Large intestine (tissue), 3 donors: ENCODE measurements around the gene COP1. TPM values are rescaled to one million over a fixed set of nuclear protein-coding genes. Genes with fewer than 3 reads are reported as not detected.

Source experiments
- DNase-seq, 2 donors: peaks; one replicate each; pipeline versions ENCODE4 v3.0.0 to v3.0.0-alpha.2; 2013
- H3K27ac ChIP-seq: one replicate; pipeline ENCODE4 v1.5.1; 2013; ENCODE audit warnings: low read length
- H3K27me3 ChIP-seq: 2 replicates; pipeline ENCODE4 v1.6.1; 2013; ENCODE audit warnings: low read length; ENCODE audit not compliant: control insufficient read depth, insufficient read depth
- H3K36me3 ChIP-seq: 2 replicates; pipeline ENCODE4 v1.6.1; 2013; ENCODE audit warnings: low read length; ENCODE audit not compliant: control insufficient read depth, insufficient read depth
- H3K4me1 ChIP-seq: one replicate; pipeline ENCODE4 v1.6.1; 2013; ENCODE audit warnings: low read length; ENCODE audit not compliant: control insufficient read depth, insufficient read depth
- H3K4me3 ChIP-seq: one replicate; pipeline ENCODE4 v1.5.1; 2013; ENCODE audit warnings: low read length
- H3K9me3 ChIP-seq: one replicate; pipeline ENCODE4 v1.6.1; 2013; ENCODE audit warnings: mild to moderate bottlenecking, low read depth, low read length, moderate library complexity; ENCODE audit not compliant: control insufficient read depth
- WGBS: methylation state at CpG from one replicate; pipeline ENCODE4 v1.1.5; 2013; ENCODE audit warnings: low lambda C conversion rate; ENCODE audit not compliant: insufficient coverage; 5-methylcytosine and 5-hydroxymethylcytosine counted together
- polyA plus RNA-seq: library from polyadenylated mRNA; unstranded; fragments of 120-200 nt; gene quantifications from one replicate; pipeline ENCODE4 v1.2.1, GENCODE V29; 2013

The COP1 gene
- polyA plus RNA-seq, 1 donor, result 41.4 TPM

DNA sequence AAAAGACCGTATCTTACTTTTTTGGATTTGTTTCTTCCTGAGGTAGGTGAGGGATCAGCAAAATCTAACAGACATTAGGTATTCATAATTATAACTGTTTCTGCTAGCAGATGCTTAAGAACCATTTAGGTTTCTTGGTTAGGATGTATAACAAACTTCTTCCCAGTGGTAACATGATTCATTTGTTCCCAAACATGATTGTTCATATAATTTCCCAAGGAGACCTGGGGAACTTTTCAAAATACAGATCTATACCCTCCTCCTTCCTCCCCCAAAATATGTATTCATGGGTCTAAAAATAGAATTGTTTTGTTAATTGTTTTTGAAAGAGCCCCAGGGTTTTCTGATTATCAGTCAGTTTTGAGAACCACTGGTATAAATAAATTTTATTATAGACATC is 228.2 kb downstream of the COP1 start:
- no peak overlapping the region for H3K4me3 ChIP-seq
- no peaks in the 10 kb centered on the region for H3K27me3 ChIP-seq
- no peak for DNase-seq
- 100% methylated on average over 1 of the region's 1 CpG for WGBS
- no peaks in the 10 kb centered on the region for H3K4me1 ChIP-seq
- no peak overlapping the region for H3K27ac ChIP-seq
- peaks cover 6% of the 10 kb centered on the region for H3K9me3 ChIP-seq
- peaks cover 18% of the 10 kb centered on the region for H3K36me3 ChIP-seq

DNA sequence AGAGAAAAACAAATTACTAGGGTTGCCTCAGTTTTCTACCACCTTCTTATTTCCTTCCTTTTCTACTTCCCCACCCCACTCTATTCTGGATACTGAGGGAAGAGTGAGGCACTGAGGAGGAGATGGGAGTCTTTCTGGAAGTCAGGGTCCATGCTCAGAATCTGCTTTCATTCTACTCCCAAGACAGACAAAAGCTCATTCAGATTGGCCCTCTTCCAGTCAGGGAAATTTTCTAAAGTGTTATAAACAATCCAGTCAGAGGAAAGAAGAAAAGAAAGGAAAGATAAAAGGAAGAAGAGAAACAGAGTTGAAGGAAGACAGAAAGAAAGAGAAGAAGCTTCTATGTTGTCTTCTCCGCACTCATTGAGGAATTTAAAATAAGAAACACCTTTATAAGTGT is 228.6 kb downstream of the COP1 start:
- 100% methylated on average over 1 of the region's 1 CpG for WGBS
- Histone ChIP-seq H3K27me3 (no peaks in the 10 kb centered on the region), H3K36me3 (peaks cover 14% of the 10 kb centered on the region), H3K27ac (no peak overlapping the region), H3K4me1 (no peaks in the 10 kb centered on the region), H3K4me3 (no peak overlapping the region), H3K9me3 (peaks cover 6% of the 10 kb centered on the region)
- no peak for DNase-seq

DNA sequence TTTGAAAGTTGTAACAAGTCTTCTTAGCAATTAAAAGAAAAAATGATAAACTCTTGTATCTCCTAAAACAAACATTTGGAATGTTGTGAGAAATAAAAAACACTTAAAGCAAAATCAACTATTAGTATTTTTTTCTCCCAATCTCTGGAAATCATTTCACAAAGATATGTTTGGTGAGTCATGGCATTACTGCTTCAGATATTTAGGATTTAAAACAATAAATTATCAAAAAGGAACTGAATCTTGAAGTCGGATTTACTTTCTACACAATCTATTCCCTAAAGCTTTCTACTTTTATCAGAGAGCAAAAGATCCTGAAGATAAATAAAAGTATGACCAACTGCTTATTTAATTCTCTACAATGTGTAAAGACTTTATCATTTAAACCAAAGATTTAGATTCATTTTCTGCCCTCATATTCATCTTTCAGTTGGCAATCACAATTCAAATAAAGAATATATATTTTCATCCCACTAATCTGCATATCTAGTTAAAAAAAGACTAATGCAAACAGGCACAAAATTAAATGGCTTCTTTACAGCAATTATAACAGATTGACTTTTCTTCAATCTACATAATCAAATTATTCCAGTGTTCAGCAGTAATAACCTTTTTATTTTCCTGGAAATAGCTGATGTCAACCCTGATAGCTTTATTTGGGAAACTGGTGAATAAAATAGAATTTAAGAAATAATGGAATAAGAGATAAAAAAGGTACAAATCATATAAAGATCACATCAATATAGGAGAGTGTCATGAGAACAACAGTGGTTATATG is 230.0 kb downstream of the COP1 start:
- Histone ChIP-seq H3K9me3 (no peaks in the 10 kb centered on the region), H3K4me1 (no peaks in the 10 kb centered on the region), H3K27ac (no peak overlapping the region), H3K4me3 (no peak overlapping the region), H3K27me3 (no peaks in the 10 kb centered on the region), H3K36me3 (peaks cover 3% of the 10 kb centered on the region)
- WGBS, result 80% methylated on average over 1 of the region's 1 CpG
- DNase-seq, result no peak

DNA sequence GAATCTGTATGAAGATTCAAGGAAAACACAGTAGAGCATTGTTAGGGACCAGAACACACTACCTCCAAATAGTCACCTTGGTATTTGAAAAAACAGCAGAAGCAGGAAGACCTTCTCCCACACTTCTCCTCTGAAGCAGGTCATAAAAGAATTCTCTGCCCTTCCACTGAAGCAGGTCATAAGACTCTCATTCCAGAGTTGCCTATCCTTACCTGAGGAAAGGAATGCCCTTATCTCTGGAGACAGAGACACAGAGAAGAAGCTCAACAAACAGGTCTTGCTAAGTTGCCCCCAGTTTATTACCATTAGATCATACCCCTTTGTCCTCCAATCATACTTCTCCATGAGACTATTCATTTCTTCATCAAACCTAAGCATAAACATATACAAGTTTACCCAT is 237.9 kb downstream of the COP1 start:
- H3K27ac ChIP-seq, result peak overlapping the region; percentile 72
- DNase-seq, result peak; percentile 51 to 78

DNA sequence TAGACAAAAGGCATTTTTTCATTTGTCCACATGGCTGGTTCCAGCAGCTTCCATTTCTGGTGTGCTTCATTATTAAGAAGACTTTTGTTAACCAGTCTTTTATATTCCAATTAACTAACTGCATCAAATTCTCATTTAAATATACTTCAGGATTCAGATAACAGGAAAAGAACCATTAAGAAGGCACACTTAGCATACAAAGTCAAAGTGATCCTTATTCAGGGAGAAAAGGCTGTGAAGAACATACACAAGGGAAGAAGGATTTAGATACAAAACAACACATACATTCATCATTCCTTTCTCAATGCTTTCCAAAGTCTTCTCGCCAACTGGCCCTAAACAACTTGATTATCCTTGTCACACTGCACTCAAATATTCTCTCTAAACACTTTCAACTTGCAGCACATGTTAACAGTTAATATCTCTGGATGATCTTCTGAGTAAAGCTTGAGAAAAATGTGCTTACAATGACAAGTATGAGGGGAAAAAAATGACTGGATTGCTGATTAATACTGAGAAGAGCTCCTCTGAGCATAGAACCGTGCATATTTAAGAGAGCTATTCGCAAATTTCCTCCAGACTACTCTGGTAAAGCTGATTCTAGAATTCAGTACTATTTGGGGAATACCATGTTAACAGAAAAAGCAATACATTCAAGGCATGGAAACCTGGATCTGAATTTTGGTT is 238.5 kb downstream of the COP1 start:
- H3K27ac ChIP-seq, result peak overlapping the region; percentile 72
- no peaks in the 10 kb centered on the region for H3K27me3 ChIP-seq
- H3K9me3 ChIP-seq, result no peaks in the 10 kb centered on the region
- H3K36me3 ChIP-seq, result peaks cover 6% of the 10 kb centered on the region
- DNase-seq, result peak; percentile 39 to 65
- no peak overlapping the region for H3K4me3 ChIP-seq
- peaks cover 9% of the 10 kb centered on the region for H3K4me1 ChIP-seq
- WGBS, result 50% methylated on average over 2 of the region's 3 CpGs

More for the DNA sequence above, 237.9 kb downstream of the COP1 start:
- Histone ChIP-seq H3K9me3 (no peaks in the 10 kb centered on the region), H3K36me3 (peaks cover 6% of the 10 kb centered on the region), H3K4me3 (no peak overlapping the region), H3K4me1 (peaks cover 9% of the 10 kb centered on the region), H3K27me3 (no peaks in the 10 kb centered on the region)

DNA sequence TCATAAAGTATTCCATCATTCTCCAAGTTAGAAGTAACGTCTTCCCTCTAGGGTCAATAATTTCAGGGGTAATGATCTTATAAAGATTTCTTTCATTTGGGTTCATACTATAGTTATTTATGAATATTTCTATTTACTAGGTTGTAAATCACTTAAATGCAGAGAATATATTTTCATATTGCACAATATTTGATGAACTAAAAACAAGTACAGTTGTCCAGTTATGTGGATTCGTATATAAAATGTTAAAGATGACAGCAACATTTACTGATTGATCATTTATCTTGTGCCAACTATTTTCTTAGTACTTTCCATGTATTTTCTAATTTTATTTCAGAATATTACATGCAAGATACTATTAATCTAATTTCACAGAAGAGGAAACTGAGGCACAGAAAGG is 243.3 kb downstream of the COP1 start:
- peaks cover 6% of the 10 kb centered on the region for H3K4me1 ChIP-seq
- no peaks in the 10 kb centered on the region for H3K27me3 ChIP-seq
- H3K27ac ChIP-seq, result no peak overlapping the region
- no peak overlapping the region for H3K4me3 ChIP-seq
- no peak for DNase-seq
- H3K36me3 ChIP-seq, result peaks cover 11% of the 10 kb centered on the region
- H3K9me3 ChIP-seq, result no peaks in the 10 kb centered on the region
- 100% methylated on average over 1 of the region's 2 CpGs for WGBS

DNA sequence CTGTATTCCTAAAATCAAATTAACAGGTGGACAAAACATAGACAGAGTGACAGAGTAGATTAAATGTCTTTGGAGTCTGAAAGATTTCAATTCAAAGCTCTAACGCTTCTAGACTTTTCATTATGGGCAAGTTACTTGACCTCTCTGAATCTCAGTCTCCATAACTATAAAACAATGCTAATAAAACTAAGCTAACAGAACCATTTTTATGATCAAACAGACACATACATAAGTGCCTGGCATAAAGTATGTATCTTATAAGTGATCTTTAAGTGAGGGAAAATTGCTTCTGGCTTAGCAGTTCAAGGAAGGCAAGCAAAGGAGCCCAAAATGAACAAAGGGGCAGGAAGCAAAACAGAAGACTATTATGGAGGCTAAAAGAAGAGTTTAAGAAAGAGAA is 246.9 kb downstream of the COP1 start:
- Histone ChIP-seq H3K4me1 (no peaks in the 10 kb centered on the region), H3K4me3 (no peak overlapping the region), H3K27ac (no peak overlapping the region), H3K9me3 (peaks cover 4% of the 10 kb centered on the region), H3K36me3 (peaks cover 14% of the 10 kb centered on the region), H3K27me3 (no peaks in the 10 kb centered on the region)
- no CpG with 5 or more reads among the region's 1 CpG for WGBS
- DNase-seq, result no peak

DNA sequence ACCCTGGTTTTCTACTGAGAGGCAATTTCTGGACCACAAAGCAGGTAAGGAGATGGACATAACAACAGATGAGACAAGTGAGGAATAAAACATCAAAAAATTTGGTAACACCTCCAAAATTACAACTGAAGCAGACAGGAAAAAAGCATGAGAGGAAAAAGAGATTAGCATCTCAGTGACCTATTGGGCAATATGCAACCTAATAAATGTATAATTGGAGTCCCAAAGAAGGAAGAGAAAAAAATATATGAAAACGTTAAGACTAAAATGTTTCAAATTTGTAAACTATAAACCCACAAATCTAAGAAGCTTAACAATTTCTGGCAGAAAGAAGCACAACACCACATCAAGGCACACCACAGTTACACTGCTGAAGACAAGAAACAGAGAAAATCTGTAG is 255.5 kb downstream of the COP1 start:
- Histone ChIP-seq H3K4me1 (no peaks in the 10 kb centered on the region), H3K27me3 (no peaks in the 10 kb centered on the region), H3K27ac (no peak overlapping the region), H3K4me3 (no peak overlapping the region), H3K36me3 (peaks cover 20% of the 10 kb centered on the region), H3K9me3 (peaks cover 13% of the 10 kb centered on the region)
- WGBS, result 86% methylated on average over 1 of the region's 1 CpG
- DNase-seq, result no peak

DNA sequence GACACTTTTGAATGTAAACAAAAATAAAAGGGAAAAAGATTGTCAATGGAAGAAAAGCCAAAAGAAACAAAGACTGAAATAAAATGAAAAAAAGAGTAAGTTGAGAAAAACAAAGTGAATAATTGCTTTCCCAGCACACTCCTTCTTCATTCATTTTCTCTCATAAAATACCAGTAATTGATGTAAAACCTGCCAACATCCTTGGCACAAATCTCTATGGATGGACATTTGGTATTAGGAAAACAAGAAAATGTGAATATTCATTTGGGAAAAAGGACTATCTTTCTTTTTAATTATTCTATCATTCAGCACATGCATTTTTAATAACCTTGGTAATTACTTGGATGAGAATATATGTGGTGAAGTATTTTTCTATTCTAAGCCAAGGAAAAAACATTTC is 259.3 kb downstream of the COP1 start:
- Histone ChIP-seq H3K27ac (no peak overlapping the region), H3K36me3 (peaks cover 18% of the 10 kb centered on the region), H3K27me3 (no peaks in the 10 kb centered on the region), H3K4me3 (no peak overlapping the region), H3K9me3 (peaks cover 9% of the 10 kb centered on the region), H3K4me1 (no peaks in the 10 kb centered on the region)
- no peak for DNase-seq

DNA sequence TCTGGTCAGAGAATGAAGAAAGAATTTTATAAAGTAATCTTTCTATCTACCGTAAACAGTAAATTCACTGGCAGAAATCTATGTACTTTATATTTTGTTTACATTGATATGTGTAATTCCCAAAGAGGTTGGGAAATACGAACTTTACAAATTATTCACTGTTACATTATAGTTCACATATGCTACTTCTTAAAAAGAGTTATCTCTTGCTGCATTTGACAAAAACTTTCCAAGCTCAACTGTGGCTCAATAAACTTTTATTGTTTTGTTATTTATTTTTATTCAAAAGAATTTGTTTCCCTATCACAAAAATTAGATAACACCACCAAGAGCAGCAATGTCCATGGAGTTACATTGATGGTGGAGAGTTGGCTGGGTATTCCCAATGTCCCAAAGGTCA is 262.5 kb downstream of the COP1 start:
- Histone ChIP-seq H3K27me3 (no peaks in the 10 kb centered on the region), H3K4me1 (no peaks in the 10 kb centered on the region), H3K36me3 (peaks cover 21% of the 10 kb centered on the region), H3K27ac (no peak overlapping the region), H3K9me3 (no peaks in the 10 kb centered on the region), H3K4me3 (no peak overlapping the region)
- DNase-seq, result no peak
- WGBS, result 50% methylated on average over 1 of the region's 2 CpGs

DNA sequence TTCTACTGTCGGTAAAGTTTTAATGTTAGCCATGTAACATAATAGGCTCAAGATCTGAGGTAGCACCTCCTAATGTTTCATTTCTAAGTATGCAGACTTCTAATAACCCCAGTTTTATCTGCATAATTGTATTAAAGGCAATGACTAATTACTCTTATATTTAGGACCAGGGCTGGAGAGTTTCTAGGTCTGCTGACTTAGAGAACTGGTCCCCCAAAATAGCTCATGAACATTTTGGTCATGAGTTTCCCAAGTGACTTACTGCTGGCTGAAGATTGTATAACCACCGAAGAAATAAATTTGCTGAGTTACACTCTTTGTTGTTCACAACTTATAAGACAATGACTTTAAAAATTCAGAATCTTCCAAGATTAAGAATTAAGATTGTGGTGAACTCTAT is 265.9 kb downstream of the COP1 start:
- WGBS, result 100% methylated on average over 1 of the region's 2 CpGs
- no peak for DNase-seq
- H3K27me3 ChIP-seq, result no peaks in the 10 kb centered on the region
- peaks cover 13% of the 10 kb centered on the region for H3K36me3 ChIP-seq
- H3K4me1 ChIP-seq, result no peaks in the 10 kb centered on the region
- H3K4me3 ChIP-seq, result no peak overlapping the region
- no peaks in the 10 kb centered on the region for H3K9me3 ChIP-seq
- H3K27ac ChIP-seq, result no peak overlapping the region
